Right hindlimb (tissue), 1 donor: ENCODE data around the gene SH3GLB1.

Source experiments
- DNase-seq: peaks from one replicate; pipeline ENCODE4 v3.0.0-alpha.2; 2018

The SH3GLB1 gene

GRCh38 chr1:86774305-86775295 lies 70.2 kb downstream of the SH3GLB1 start:
- DNase-seq: peak; percentile 73

GRCh38 chr1:86775395-86775794 lies 71.0 kb downstream of the SH3GLB1 start:
- DNase-seq: no peak

- DNase-seq: no peak
Measured at GRCh38 chr1:86776108-86776507, 71.7 kb downstream of the SH3GLB1 start.

- no peak for DNase-seq
Measured at GRCh38 chr1:86778569-86779239, 74.3 kb downstream of the SH3GLB1 start.

- no peak for DNase-seq
Measured at GRCh38 chr1:86779308-86780191, 75.2 kb downstream of the SH3GLB1 start.

- DNase-seq: no peak
Measured at GRCh38 chr1:86782482-86782881, 78.1 kb downstream of the SH3GLB1 start.

GRCh38 chr1:86787621-86788020 lies 83.2 kb downstream of the SH3GLB1 start:
- no peak for DNase-seq

GRCh38 chr1:86788300-86789206 lies 84.2 kb downstream of the SH3GLB1 start:
- DNase-seq: no peak

- DNase-seq: no peak
Measured at GRCh38 chr1:86795316-86795715, 90.9 kb downstream of the SH3GLB1 start.
